Esophagus squamous epithelium (tissue), 4 donors: ENCODE data around the gene SGMS1.

ENCODE experiments used
- POLR2A ChIP-seq, 4 donors: fragments of 450-650 bp; IDR thresholded peaks; one replicate each; pipeline ENCODE4 v1.6.1; 2017; ENCODE audit warnings: antibody characterized with exemption in 4 of 4, mild to moderate bottlenecking in 4 of 4, moderate library complexity in 3 of 4
- TF ChIP-seq, protein P1 (sequence below), 6 experiments: fragments of 450-650 bp in 4 of 6; fragments of 200-600 bp in 2 of 6; sonication (generic) in 2 of 6; IDR thresholded peaks; one replicate each; pipeline ENCODE4 v1.5.1; 2016 to 2019; ENCODE audit warnings: antibody characterized with exemption in 6 of 6, mild to moderate bottlenecking in 4 of 6, moderate library complexity in 4 of 6

DNA sequence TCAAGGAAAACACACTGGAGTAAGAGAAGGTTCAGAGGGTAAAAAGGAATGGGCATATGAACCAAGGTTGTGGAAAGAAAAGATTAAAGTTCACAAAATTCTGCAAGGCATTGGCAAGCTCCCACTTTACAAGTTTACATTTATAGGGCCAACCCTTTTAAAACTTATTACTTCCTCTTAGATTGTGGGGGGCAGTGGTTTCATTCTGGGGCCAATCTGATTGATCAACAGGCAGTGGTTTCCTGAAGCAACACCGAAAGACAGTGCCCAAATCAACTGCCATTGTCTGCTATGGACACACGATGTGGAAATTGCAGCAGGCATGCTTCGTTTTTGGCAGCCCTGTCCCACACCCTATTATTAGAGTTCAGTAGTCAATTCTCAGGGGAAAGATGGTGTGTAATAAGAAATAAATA is 154.0 kb downstream of the SGMS1 start:
- TF ChIP-seq, protein P1, sequence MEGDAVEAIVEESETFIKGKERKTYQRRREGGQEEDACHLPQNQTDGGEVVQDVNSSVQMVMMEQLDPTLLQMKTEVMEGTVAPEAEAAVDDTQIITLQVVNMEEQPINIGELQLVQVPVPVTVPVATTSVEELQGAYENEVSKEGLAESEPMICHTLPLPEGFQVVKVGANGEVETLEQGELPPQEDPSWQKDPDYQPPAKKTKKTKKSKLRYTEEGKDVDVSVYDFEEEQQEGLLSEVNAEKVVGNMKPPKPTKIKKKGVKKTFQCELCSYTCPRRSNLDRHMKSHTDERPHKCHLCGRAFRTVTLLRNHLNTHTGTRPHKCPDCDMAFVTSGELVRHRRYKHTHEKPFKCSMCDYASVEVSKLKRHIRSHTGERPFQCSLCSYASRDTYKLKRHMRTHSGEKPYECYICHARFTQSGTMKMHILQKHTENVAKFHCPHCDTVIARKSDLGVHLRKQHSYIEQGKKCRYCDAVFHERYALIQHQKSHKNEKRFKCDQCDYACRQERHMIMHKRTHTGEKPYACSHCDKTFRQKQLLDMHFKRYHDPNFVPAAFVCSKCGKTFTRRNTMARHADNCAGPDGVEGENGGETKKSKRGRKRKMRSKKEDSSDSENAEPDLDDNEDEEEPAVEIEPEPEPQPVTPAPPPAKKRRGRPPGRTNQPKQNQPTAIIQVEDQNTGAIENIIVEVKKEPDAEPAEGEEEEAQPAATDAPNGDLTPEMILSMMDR (IDR thresholded peaks at IDR 0.05): no peak
- TF ChIP-seq POLR2A (IDR thresholded peaks at IDR 0.05): no peak
